ENCODE data around the gene RGS14.

DNA sequence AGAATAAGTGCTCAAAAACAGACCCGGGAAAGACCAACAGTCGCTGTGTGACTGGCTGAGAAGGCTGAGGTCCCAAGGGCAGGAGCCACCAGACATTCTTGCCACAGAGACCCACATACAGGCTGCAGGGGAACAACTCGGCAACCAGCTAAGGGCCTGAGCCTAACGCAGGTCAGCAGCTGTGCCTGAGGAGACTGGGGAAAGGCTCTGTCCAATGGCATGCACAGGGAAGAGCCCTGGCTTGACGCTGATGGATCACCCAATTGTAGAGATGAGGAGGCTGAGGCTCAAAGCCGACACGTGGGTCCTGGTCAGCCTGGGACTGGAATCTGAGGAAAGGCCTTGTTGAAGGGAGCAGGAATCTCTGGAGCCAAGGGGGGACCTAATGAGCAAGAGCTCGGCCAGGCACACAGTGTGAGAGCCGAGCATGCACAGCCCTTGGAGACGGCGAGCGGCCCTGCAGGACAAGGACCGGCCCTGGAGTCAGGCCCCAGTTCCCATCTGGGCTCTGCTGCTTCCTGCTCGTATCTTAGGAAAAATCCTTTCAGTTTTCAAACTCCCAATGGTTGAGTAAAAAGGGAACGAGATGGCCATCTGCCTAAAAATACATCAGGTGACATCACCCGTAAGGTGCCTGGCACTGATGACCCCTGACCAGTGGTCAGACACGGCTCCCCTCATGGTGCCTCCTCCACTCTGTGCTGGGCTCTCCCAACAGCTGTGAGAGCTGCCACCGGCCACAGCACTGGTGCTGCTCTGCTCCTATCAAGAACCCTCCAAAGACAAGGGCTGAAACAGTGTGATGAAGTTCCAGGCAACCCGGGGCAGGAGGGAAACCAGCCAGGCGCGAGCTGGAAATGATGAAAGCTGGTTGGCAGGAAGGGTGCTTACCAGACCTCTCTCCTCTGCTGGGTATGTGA lies 22.7 kb upstream of the RGS14 start:
- TF ChIP-seq, protein P1, sequence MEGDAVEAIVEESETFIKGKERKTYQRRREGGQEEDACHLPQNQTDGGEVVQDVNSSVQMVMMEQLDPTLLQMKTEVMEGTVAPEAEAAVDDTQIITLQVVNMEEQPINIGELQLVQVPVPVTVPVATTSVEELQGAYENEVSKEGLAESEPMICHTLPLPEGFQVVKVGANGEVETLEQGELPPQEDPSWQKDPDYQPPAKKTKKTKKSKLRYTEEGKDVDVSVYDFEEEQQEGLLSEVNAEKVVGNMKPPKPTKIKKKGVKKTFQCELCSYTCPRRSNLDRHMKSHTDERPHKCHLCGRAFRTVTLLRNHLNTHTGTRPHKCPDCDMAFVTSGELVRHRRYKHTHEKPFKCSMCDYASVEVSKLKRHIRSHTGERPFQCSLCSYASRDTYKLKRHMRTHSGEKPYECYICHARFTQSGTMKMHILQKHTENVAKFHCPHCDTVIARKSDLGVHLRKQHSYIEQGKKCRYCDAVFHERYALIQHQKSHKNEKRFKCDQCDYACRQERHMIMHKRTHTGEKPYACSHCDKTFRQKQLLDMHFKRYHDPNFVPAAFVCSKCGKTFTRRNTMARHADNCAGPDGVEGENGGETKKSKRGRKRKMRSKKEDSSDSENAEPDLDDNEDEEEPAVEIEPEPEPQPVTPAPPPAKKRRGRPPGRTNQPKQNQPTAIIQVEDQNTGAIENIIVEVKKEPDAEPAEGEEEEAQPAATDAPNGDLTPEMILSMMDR (conservative IDR thresholded peaks at IDR 0.05; ENCODE audit: low read length): no peak
- TF ChIP-seq EZH2phosphoT487 (IDR thresholded peaks at IDR 0.05; ENCODE audit: borderline replicate concordance): no peak
